ENCODE data around the gene MARF1. TPM values are rescaled to one million over a fixed set of nuclear protein-coding genes. Genes with fewer than 3 reads are reported as not detected.

The MARF1 gene
- total and polyA plus RNA-seq, 2 of the 8 experiments (the other 6 are each of a cell fraction or from before 2014, with no cell fraction given) = 5.6 to 31.4 TPM

DNA sequence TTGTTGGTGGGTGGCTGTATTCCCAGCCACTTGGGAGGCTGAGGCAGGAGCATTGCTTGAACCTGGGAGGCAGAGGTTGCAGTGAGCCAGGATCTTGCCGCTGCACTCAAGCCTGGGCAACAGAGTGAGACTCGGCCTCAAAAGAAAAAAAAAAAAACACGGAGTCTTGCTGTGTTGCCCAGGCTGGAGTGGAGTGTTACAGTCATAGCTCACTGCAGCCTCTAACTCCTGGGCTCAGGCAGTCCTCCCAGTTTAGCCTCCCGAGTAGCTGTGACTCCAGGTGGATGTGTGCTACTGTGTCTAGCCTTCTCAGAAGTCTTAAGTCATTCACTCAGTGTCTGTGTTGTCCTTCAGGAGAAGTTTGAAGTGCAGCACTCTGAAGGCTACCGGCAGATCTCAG lies 34.5 kb upstream of the MARF1 start:
- DNase-seq (ENCODE audit: low read depth in 1 of 2, low spot score in 2 of 2) (no peak), FAIRE-seq (no peak)
- Histone ChIP-seq H2BK15ac (ENCODE audit: low read length) (no peak overlapping the region), H3K27ac (ENCODE audit: low read depth, low read length) (no peak overlapping the region), H3K79me1 (ENCODE audit: low read depth, low read length) (no peaks in the 10 kb centered on the region), H3K56ac (replicated peaks; ENCODE audit: insufficient read length, low read depth, low read length) (no peak overlapping the region), H4K5ac (ENCODE audit: insufficient read length, low read depth, low read length) (no peak overlapping the region), H3K23ac (ENCODE audit: insufficient read length) (no peak overlapping the region), H2BK120ac (replicated peaks; ENCODE audit: low read depth, low read length) (no peak overlapping the region), H3K36me3 (ENCODE audit: control insufficient read depth in 2 of 4, insufficient read depth in 4 of 4, low read length in 3 of 4) (peaks cover under 1 to 7% (median 4%) of the 10 kb centered on the region in 4 experiments; a peak in 4 of 8 replicates), H2BK20ac (ENCODE audit: low read length) (no peak overlapping the region), H3K9me3 (ENCODE audit: insufficient read depth in 2 of 2, low read depth in 1 of 2, low read length in 1 of 2) (no peaks in the 10 kb centered on the region), H3K4me2 (ENCODE audit: insufficient read depth in 1 of 2, low read depth in 2 of 2, low read length in 2 of 2) (no peak overlapping the region), H3K4ac (replicated peaks; ENCODE audit: insufficient read length, low read depth, low read length) (no peak overlapping the region), H4K8ac (ENCODE audit: extremely low read depth, insufficient read depth, low read length) (no peak overlapping the region), H3K4me1 (replicated peaks in 1 of 4; ENCODE audit: control insufficient read depth in 3 of 4, insufficient read depth in 4 of 4, low read length in 3 of 4) (no peaks in the 10 kb centered on the region; a peak in 1 of 7 replicates), H3K18ac (ENCODE audit: extremely low read depth, low read length) (no peak overlapping the region), H3K79me2 (ENCODE audit: control insufficient read depth in 1 of 2, insufficient read depth in 2 of 2, low read length in 2 of 2) (no peaks in the 10 kb centered on the region), H4K20me1 (replicated peaks in 1 of 2; ENCODE audit: control insufficient read depth in 1 of 2, insufficient read depth in 2 of 2, low read length in 2 of 2) (no peaks in the 10 kb centered on the region), H3K27me3 (replicated peaks in 1 of 4; ENCODE audit: control insufficient read depth in 3 of 4, extremely low read depth in 1 of 4, insufficient read depth in 3 of 4, low read length in 3 of 4) (no peaks in the 10 kb centered on the region), H3K14ac (ENCODE audit: insufficient read length) (no peak overlapping the region), H3K9ac (replicated peaks in 1 of 4; ENCODE audit: extremely low read depth in 1 of 4, low read depth in 3 of 4, low read length in 3 of 4) (no peak overlapping the region), H4K91ac (replicated peaks; ENCODE audit: insufficient read length, low read length) (no peak overlapping the region), H2AK5ac (ENCODE audit: low read depth, low read length) (no peak overlapping the region), H2AFZ (ENCODE audit: low read length) (no peak overlapping the region), H2BK12ac (ENCODE audit: low read depth, low read length) (no peak overlapping the region), H2BK5ac (ENCODE audit: low read depth, low read length) (no peak overlapping the region; the same call in 1 of the 2 replicates), H3K23me2 (ENCODE audit: low read depth, low read length) (no peaks in the 10 kb centered on the region), H3K4me3 (ENCODE audit: extremely low read depth in 1 of 4, insufficient read depth in 2 of 4, low read depth in 3 of 4, low read length in 4 of 4) (no peak overlapping the region)
- ChIA-PET CTCF (ENCODE audit: partially characterized antibody) (no interaction called here), POLR2A (ENCODE audit: partially characterized antibody) (no interaction called here)
- WGBS, 2 experiments (ENCODE audit: extremely low coverage in 1 of 2, insufficient coverage in 1 of 2, insufficient read length in 1 of 2, insufficient replicate concordance in 2 of 2, low coverage in 1 of 2, low lambda C conversion rate in 2 of 2, missing lambda C conversion rate in 1 of 2) = 91% methylated on average over 5 of the region's 5 CpGs; no CpG with 5 or more reads in 1 of the 2 experiments
- TF ChIP-seq MAFK (IDR thresholded peaks at IDR 0.05; ENCODE audit: low read depth, low read length) (no peak), ZNF274 (IDR thresholded peaks at IDR 0.05; ENCODE audit: borderline replicate concordance, extremely low read depth, low read length) (no peak), POLR2AphosphoS5 (IDR thresholded peaks at IDR 0.05; ENCODE audit: low read depth, low read length) (no peak), ASH2L (IDR thresholded peaks at IDR 0.05; ENCODE audit: low read length) (no peak), JUND (IDR thresholded peaks at IDR 0.05; ENCODE audit: low read length) (no peak), RNF2 (IDR thresholded peaks at IDR 0.05; ENCODE audit: borderline replicate concordance, low read depth, low read length, missing control alignments, poor library complexity, severe bottlenecking) (no peak), GTF2F1 (IDR thresholded peaks at IDR 0.05; ENCODE audit: borderline replicate concordance, low read depth, low read length) (no peak), POLR2A (IDR thresholded peaks at IDR 0.05; ENCODE audit: control extremely low read depth in 1 of 2, low read depth in 2 of 2, low read length in 2 of 2) (no peak)
- TF ChIP-seq, protein P1, sequence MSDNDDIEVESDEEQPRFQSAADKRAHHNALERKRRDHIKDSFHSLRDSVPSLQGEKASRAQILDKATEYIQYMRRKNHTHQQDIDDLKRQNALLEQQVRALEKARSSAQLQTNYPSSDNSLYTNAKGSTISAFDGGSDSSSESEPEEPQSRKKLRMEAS (IDR thresholded peaks at IDR 0.05) = no peak
- TF ChIP-seq, protein P2, sequence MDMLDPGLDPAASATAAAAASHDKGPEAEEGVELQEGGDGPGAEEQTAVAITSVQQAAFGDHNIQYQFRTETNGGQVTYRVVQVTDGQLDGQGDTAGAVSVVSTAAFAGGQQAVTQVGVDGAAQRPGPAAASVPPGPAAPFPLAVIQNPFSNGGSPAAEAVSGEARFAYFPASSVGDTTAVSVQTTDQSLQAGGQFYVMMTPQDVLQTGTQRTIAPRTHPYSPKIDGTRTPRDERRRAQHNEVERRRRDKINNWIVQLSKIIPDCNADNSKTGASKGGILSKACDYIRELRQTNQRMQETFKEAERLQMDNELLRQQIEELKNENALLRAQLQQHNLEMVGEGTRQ (IDR thresholded peaks at IDR 0.05; ENCODE audit: low read length) = no peak

Data from H1 (cell line).